ENCODE results near the gene LRRC28.

Gene LRRC28

DNA sequence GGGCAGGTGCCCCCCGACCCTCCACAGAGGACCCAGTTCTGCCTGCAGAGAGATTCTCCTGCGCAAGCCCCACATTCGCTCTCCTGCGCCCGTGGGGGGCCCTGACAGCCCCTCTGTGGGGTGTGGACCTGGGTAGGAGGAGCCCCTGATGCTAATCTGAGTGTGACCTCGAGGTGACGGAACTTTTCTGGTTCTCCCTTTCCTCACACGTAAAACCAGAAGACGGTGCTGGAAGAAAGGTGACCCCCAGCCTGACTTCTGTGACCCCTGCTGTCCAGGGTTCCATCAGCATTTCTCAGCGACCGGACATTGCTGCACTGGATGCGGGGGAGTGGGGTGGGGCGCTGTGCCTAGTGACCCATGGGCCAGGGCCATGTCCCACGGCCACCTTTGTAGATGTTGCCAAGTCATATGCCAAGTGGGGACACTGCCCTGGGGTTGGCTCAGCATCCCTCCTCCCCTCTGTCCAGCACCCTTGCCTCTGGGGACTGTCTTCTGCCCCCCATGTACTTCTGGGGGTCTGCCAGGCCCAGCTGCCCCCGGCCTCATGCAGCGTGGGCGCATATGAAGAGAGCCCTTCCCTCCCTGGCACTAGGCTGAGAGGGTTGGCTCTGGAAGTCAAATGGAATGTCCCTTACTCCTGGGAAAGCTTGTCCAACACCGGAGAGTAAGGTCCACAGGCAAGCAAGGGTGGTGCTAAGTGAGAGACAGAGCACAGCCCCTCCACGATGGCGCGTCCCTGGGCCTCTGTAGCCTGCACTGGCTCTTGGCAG is 185.4 kb downstream of the LRRC28 start:
- TF ChIP-seq, protein P1, sequence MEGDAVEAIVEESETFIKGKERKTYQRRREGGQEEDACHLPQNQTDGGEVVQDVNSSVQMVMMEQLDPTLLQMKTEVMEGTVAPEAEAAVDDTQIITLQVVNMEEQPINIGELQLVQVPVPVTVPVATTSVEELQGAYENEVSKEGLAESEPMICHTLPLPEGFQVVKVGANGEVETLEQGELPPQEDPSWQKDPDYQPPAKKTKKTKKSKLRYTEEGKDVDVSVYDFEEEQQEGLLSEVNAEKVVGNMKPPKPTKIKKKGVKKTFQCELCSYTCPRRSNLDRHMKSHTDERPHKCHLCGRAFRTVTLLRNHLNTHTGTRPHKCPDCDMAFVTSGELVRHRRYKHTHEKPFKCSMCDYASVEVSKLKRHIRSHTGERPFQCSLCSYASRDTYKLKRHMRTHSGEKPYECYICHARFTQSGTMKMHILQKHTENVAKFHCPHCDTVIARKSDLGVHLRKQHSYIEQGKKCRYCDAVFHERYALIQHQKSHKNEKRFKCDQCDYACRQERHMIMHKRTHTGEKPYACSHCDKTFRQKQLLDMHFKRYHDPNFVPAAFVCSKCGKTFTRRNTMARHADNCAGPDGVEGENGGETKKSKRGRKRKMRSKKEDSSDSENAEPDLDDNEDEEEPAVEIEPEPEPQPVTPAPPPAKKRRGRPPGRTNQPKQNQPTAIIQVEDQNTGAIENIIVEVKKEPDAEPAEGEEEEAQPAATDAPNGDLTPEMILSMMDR (IDR thresholded peaks at IDR 0.05; ENCODE audit: extremely low read depth, missing control alignments): no peak
- DNase-seq (ENCODE audit: low spot score): no peak

DNA sequence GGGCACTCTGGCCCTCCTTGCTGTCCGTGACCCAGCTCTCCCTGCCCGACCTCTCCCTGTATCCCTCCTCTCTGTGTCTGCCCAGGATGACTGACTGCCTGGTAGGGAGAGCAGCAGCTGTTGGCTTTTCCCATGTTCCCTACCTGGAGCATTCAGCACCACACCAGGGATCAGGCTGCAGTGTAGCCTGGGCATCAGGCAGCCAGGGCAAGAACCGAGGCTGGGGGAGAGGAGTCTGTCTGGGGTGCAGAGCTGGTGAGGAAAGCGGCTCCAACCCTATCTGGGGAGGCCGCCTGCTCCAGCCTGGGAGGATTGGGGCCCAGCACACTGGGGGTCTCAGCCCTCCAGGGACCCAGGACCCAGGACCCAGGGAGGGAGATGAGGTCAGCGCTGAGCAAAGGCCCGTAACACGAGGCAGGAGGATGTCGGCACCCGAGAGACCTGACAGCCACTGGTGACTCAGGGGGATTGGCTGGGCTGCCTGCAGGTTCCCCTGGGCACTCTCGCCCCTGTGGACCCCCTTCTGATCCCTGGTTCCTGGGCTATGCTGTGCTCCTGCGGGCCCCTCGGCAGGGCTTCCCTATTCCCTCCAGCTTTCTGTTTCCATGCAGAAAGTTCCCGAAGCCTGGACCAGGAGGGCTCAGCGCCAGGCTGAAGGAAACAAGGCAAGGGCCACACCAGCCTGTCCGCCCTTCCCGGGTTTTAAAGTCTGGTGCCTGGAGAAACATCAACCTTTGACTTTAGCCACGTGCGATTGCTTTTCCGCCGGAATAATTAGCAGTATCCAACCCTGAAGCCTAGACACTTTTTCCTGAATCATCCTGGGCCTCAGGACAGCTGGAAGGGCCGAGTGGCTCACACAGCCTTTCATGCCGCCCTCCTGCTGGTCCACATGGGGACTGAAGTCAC is 186.3 kb downstream of the LRRC28 start:
- TF ChIP-seq, protein P1 (IDR thresholded peaks at IDR 0.05; ENCODE audit: extremely low read depth, missing control alignments): no peak
- DNase-seq (ENCODE audit: low spot score): no peak

DNA sequence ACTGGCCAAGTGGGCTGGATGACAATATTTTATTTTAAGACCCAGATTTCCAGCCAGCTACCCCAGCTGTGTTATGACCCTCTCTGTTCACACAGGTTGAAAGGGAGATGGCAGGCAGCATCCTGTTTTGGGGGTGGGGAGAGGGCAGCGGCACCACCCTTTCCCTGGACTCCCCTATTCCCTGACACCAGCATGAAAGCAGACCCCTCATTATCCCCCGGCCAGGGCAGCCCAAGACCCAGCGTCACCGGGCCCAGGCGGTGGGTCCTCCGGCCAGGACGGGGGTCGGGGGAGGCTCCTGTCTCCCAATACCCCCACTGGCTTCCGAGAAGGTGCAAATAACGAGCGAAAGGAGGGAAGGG is 186.9 kb downstream of the LRRC28 start:
- DNase-seq (ENCODE audit: low spot score): no peak

DNA sequence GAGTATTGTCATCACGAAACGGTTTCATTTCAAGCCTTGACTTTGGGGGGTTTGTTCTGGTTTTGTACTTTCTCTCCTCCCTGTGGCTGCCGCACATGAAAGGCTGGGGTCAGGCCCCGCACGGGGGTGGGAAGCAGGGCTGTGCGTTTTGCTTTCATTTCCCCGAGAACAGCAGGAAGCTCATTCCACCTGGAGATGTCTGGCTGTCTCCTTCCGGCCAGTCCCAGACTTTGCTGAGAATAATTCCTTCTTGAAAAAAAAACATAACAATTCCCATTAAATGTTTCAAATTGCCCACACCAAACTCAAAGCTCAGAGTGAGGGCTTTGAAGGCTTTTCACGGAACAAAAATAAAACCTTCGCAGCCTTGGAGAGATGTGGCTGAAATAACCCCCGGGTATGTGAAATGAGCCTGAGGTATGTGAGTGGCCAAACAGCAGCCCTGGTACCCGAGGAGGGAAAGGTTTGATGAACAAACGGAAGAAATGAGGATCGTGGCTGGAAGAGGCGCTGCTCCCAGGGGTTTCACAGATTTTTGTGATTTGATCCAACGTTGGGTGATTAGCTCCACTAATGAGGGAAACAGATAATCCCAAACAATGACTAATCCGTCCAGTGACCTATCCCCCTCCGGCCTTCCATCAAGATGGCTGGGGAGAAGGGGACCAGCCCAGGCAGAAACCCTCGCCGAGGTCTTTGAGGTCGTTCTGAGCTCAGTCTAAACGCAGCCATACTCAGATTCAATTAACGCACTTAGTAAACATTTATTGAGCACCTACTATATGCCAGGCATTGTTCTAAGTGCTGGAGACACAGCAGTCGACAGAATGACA is 187.6 kb downstream of the LRRC28 start:
- TF ChIP-seq, protein P1 (IDR thresholded peaks at IDR 0.05; ENCODE audit: extremely low read depth, missing control alignments): no peak
- DNase-seq (ENCODE audit: low spot score): no peak

More for the DNA sequence above, 186.9 kb downstream of the LRRC28 start:
- TF ChIP-seq, protein P1 (IDR thresholded peaks at IDR 0.05; ENCODE audit: extremely low read depth, missing control alignments): no peak

DNA sequence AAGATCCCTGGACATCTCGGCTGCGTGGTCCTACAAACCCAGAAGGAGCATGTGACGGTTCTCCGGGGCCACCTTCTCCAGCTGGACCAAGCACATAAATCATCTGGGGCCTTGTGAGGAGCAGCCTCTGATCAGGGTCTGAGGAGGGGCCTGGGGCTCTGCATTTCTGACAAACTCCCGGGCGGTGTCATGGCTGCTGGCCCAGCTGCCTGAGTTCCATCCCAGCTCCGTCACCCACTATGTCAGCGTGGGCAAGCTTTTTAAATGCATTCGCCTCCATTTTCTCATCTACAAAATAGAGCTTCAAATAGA is 188.2 kb downstream of the LRRC28 start:
- DNase-seq (ENCODE audit: low spot score): no peak

DNA sequence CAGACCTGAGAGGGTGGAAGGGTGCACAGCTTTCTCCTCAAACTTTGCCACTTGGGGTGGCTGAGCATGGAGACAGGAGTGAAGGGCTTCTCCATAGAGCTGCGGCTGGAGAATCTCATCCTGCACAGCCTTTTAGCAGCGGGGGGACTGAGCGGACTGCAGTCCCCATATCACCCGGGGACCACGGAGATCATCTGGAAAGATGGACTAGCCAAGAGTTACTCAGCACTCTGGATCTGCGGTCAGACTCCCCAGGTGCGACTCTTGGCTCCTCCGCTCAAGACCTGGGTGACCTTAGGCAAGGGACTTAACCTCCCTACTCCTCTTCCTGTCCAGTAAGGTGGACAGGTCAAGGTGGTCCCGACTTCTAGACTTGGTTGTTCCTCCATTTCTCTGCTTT is 188.7 kb downstream of the LRRC28 start:
- TF ChIP-seq, protein P1 (IDR thresholded peaks at IDR 0.05; ENCODE audit: extremely low read depth, missing control alignments): no peak

More for the DNA sequence above, 188.2 kb downstream of the LRRC28 start:
- TF ChIP-seq, protein P1 (IDR thresholded peaks at IDR 0.05; ENCODE audit: extremely low read depth, missing control alignments): no peak

More for the DNA sequence above, 188.7 kb downstream of the LRRC28 start:
- no peak for DNase-seq (ENCODE audit: low spot score)

Data from GM20000 (cell line).